PC-3 (cell line): ENCODE results near the gene PTPRN2. TPM values are rescaled to one million over a fixed set of nuclear protein-coding genes. Genes with fewer than 3 reads are reported as not detected.
"Not testable (repeated sequence)": the region's sequence is repeated elsewhere in the genome, so short reads cannot be mapped to it uniquely, and the experiment has no call there.

ENCODE experiments used
- ATAC-seq: fragments of 200-7000 bp; cut with Tn5 transposase; 2 replicates; pipeline ENCODE4 v1.9.1; 2020; ENCODE audit warnings: mild to moderate bottlenecking, moderate library complexity
- BruUV-seq: library from RNA; stranded (reverse); fragments of 400-500 nt; replicated peaks from 2 replicates; lab custom pipeline; 2021; lab: Mats Ljungman, UMichigan
- CTCF ChIA-PET: fragments of 300-600 bp; sonication (Branson Sonifier 250); formaldehyde crosslinking; loops from one replicate; lab custom pipeline; 2022; ENCODE audit warnings: antibody characterized with exemption; lab: Charles Lee
- POLR2A ChIA-PET: fragments of 300-600 bp; sonication (Branson Sonifier 250); formaldehyde crosslinking; loops from one replicate; lab custom pipeline; 2022; ENCODE audit warnings: antibody characterized with exemption; ENCODE audit not compliant: unreplicated experiment; lab: Charles Lee
- DNase-seq: peaks from one replicate; pipeline ENCODE4 v3.0.0-alpha.2; 2015
- H2AFZ ChIP-seq: fragments of 300-600 bp; sonication (generic); 2 replicates; pipeline ENCODE4 v1.6.0; 2016; ENCODE audit warnings: antibody characterized with exemption, low read length
- H3F3A ChIP-seq: fragments of 300-600 bp; sonication (generic); one replicate; pipeline ENCODE4 v1.6.0; 2017; ENCODE audit warnings: antibody characterized with exemption, low read length, control low read depth, mild to moderate bottlenecking; ENCODE audit not compliant: unreplicated experiment
- H3K27ac ChIP-seq: fragments of 300-600 bp; sonication (generic); 2 replicates; pipeline ENCODE4 v1.5.1; 2016; ENCODE audit warnings: mild to moderate bottlenecking, low read length
- H3K27me3 ChIP-seq: fragments of 300-600 bp; sonication (generic); 2 replicates; pipeline ENCODE4 v1.6.1; 2016; ENCODE audit warnings: low read length, mixed read lengths
- H3K36me3 ChIP-seq: fragments of 300-600 bp; sonication (generic); 2 replicates; pipeline ENCODE4 v1.6.1; 2016; ENCODE audit warnings: low read depth, mixed run types, low read length, mixed read lengths
- H3K4me1 ChIP-seq: fragments of 300-600 bp; sonication (generic); 2 replicates; pipeline ENCODE4 v1.5.1; 2016; ENCODE audit warnings: low read length; ENCODE audit not compliant: insufficient read depth
- H3K4me2 ChIP-seq: fragments of 300-600 bp; sonication (generic); 2 replicates; pipeline ENCODE4 v1.6.0; 2016; ENCODE audit warnings: low read length
- H3K4me3 ChIP-seq: fragments of 300-600 bp; sonication (generic); 2 replicates; pipeline ENCODE4 v1.5.1; 2016; ENCODE audit warnings: mild to moderate bottlenecking, low read length, mixed read lengths
- H3K79me2 ChIP-seq: fragments of 300-600 bp; sonication (generic); 2 replicates; pipeline ENCODE4 v1.6.1; 2017; ENCODE audit warnings: low read length, mixed read lengths
- H3K9ac ChIP-seq: fragments of 300-600 bp; sonication (generic); 2 replicates; pipeline ENCODE4 v1.6.0; 2016; ENCODE audit warnings: mild to moderate bottlenecking, low read length
- H3K9me2 ChIP-seq: fragments of 300-600 bp; sonication (generic); replicated peaks from 2 replicates; pipeline ENCODE4 v1.6.1; 2016; ENCODE audit warnings: mixed run types, low read length, mixed read lengths
- H3K9me3 ChIP-seq: fragments of 300-600 bp; sonication (generic); 2 replicates; pipeline ENCODE4 v1.6.1; 2016; ENCODE audit warnings: low read length, mixed read lengths
- H4K20me1 ChIP-seq: fragments of 300-600 bp; sonication (generic); 2 replicates; pipeline ENCODE4 v1.6.1; 2016; ENCODE audit warnings: low read length, mixed read lengths
- CTCF ChIP-seq: fragments of 300-600 bp; sonication (generic); conservative IDR thresholded peaks from 2 replicates; pipeline ENCODE4 v1.5.1; 2017; ENCODE audit warnings: antibody characterized with exemption, low read depth, mild to moderate bottlenecking, low read length
- EZH2 ChIP-seq: fragments of 300-600 bp; sonication (generic); IDR thresholded peaks from one replicate; pipeline ENCODE4 v1.6.1; 2017; ENCODE audit warnings: antibody characterized with exemption, mild to moderate bottlenecking, low read length; ENCODE audit not compliant: unreplicated experiment
- EZH2phosphoT487 ChIP-seq: fragments of 300-600 bp; sonication (generic); IDR thresholded peaks from 2 replicates; pipeline ENCODE4 v1.6.1; 2018; ENCODE audit warnings: mild to moderate bottlenecking, antibody characterized with exemption, low read length, borderline replicate concordance
- intact Hi-C: fragments of 100-400 bp; cut with micrococcal nuclease; formaldehyde crosslinking; loops from 2 replicates; pipeline ENCODE4 v1.9.0; 2023
- total RNA-seq: library from RNA; depleted of rRNA; stranded (reverse); fragments of >200 nt; gene quantifications from 2 replicates; pipeline ENCODE4 v1.2.3, GENCODE V29; 2014

PTPRN2 gene
- total RNA-seq, 1 experiment from 2014 or later = 3.2 TPM

GRCh38 chr7:157700231-157701005 lies 887.2 kb downstream of the PTPRN2 start:
- CTCF ChIA-PET = no interaction called here
- no peak for TF ChIP-seq EZH2phosphoT487
- no peak for TF ChIP-seq CTCF
- no peak for TF ChIP-seq EZH2
- Histone ChIP-seq H4K20me1 (no peaks in the 10 kb centered on the region), H3K79me2 (no peaks in the 10 kb centered on the region), H3K9ac (no peak overlapping the region), H3K27me3 (peaks cover 65% of the 10 kb centered on the region), H3K27ac (no peak overlapping the region), H3K36me3 (no peaks in the 10 kb centered on the region), H3K4me3 (no peak overlapping the region), H3K4me1 (no peaks in the 10 kb centered on the region), H3K4me2 (no peak overlapping the region), H2AFZ (no peak overlapping the region), H3F3A (no peaks in the 10 kb centered on the region), H3K9me2 (no peaks in the 10 kb centered on the region), H3K9me3 (no peaks in the 10 kb centered on the region)
- intact Hi-C loops = no loop called here
- POLR2A ChIA-PET = no interaction called here
- no TSS peak for BruUV-seq
- DNase-seq = no peak
- no peak for ATAC-seq

GRCh38 chr7:157699357-157700013 lies 888.1 kb downstream of the PTPRN2 start:
- H3K9me2 ChIP-seq = no peaks in the 10 kb centered on the region
- H2AFZ ChIP-seq = no peak overlapping the region
- no peak overlapping the region for H3K4me2 ChIP-seq
- intact Hi-C loops = no loop called here
- H3K4me1 ChIP-seq = no peaks in the 10 kb centered on the region
- no peak for TF ChIP-seq EZH2
- no peak for TF ChIP-seq CTCF
- no peak for TF ChIP-seq EZH2phosphoT487
- H4K20me1 ChIP-seq = no peaks in the 10 kb centered on the region
- H3K79me2 ChIP-seq = no peaks in the 10 kb centered on the region
- no peaks in the 10 kb centered on the region for H3F3A ChIP-seq
- no peak overlapping the region for H3K9ac ChIP-seq
- BruUV-seq = no TSS peak
- no peak overlapping the region for H3K4me3 ChIP-seq
- ChIA-PET CTCF (no interaction called here), POLR2A (no interaction called here)
- H3K27ac ChIP-seq = no peak overlapping the region
- no peaks in the 10 kb centered on the region for H3K36me3 ChIP-seq
- DNase-seq (no peak), ATAC-seq (no peak)
- H3K27me3 ChIP-seq = peaks cover 60% of the 10 kb centered on the region
- H3K9me3 ChIP-seq = no peaks in the 10 kb centered on the region

GRCh38 chr7:157697287-157697686 lies 890.3 kb downstream of the PTPRN2 start:
- H3K4me3 ChIP-seq, H3F3A ChIP-seq, H3K4me2 ChIP-seq, H3K9me2 ChIP-seq, CTCF ChIA-PET, H3K27ac ChIP-seq, H4K20me1 ChIP-seq, H3K9me3 ChIP-seq, BruUV-seq, H3K4me1 ChIP-seq, H2AFZ ChIP-seq, H3K9ac ChIP-seq, intact Hi-C loops, H3K36me3 ChIP-seq, DNase-seq, POLR2A ChIA-PET, ATAC-seq, H3K79me2 ChIP-seq: not testable (repeated sequence)
- H3K27me3 ChIP-seq = peaks cover 39% of the 10 kb centered on the region

- DNase-seq, H3F3A ChIP-seq, H3K4me3 ChIP-seq, BruUV-seq, H3K4me2 ChIP-seq, H3K9me2 ChIP-seq, H3K9me3 ChIP-seq, POLR2A ChIA-PET, CTCF ChIA-PET, ATAC-seq, H4K20me1 ChIP-seq, intact Hi-C loops, H3K9ac ChIP-seq, H3K36me3 ChIP-seq, H2AFZ ChIP-seq, H3K79me2 ChIP-seq, H3K4me1 ChIP-seq, H3K27ac ChIP-seq: not testable (repeated sequence)
- H3K27me3 ChIP-seq = peaks cover 25% of the 10 kb centered on the region
Observed at GRCh38 chr7:157695609-157696008, 892.0 kb downstream of the PTPRN2 start.
